Ishikawa (cell line): ENCODE data around the gene ANO7.

Experiments used
- CEBPB ChIP-seq: IDR thresholded peaks from 2 replicates; pipeline ENCODE4 v1.6.1; 2012
- CREB1 ChIP-seq: IDR thresholded peaks from 2 replicates; pipeline ENCODE4 v1.6.1; 2012; ENCODE audit warnings: low read depth
- EGR1 ChIP-seq: IDR thresholded peaks from 2 replicates; pipeline ENCODE4 v1.6.1; 2012
- EP300 ChIP-seq: IDR thresholded peaks from 2 replicates; pipeline ENCODE4 v1.6.1; 2012; ENCODE audit warnings: borderline replicate concordance
- FOXM1 ChIP-seq: IDR thresholded peaks from 2 replicates; pipeline ENCODE4 v1.6.1; 2012; ENCODE audit warnings: low read depth, borderline replicate concordance
- NFIC ChIP-seq: IDR thresholded peaks from 2 replicates; pipeline ENCODE4 v1.6.1; 2012
- RAD21 ChIP-seq: IDR thresholded peaks from 2 replicates; pipeline ENCODE4 v1.6.1; 2012; ENCODE audit warnings: low read depth
- TAF1 ChIP-seq: IDR thresholded peaks from 2 replicates; pipeline ENCODE4 v1.6.1; 2012; ENCODE audit warnings: low read depth, mild to moderate bottlenecking
- TCF12 ChIP-seq: IDR thresholded peaks from 2 replicates; pipeline ENCODE4 v1.6.1; 2012; ENCODE audit warnings: low read depth
- TEAD4 ChIP-seq: IDR thresholded peaks from 2 replicates; pipeline ENCODE4 v1.6.1; 2012
- YY1 ChIP-seq: IDR thresholded peaks from 2 replicates; pipeline ENCODE4 v1.6.1; 2012; ENCODE audit warnings: low read depth
- ZBTB7A ChIP-seq: IDR thresholded peaks from 2 replicates; pipeline ENCODE4 v1.6.1; 2012; ENCODE audit warnings: low read depth
- TF ChIP-seq, protein P1 (sequence below): IDR thresholded peaks from 2 replicates; pipeline ENCODE4 v1.6.1; 2012; ENCODE audit warnings: low read depth, mild to moderate bottlenecking
- TF ChIP-seq, protein P2 (sequence below): IDR thresholded peaks from 2 replicates; pipeline ENCODE4 v1.6.1; 2012
- TF ChIP-seq, protein P3 (sequence below): IDR thresholded peaks from 2 replicates; pipeline ENCODE4 v1.6.1; 2012

Gene ANO7

DNA sequence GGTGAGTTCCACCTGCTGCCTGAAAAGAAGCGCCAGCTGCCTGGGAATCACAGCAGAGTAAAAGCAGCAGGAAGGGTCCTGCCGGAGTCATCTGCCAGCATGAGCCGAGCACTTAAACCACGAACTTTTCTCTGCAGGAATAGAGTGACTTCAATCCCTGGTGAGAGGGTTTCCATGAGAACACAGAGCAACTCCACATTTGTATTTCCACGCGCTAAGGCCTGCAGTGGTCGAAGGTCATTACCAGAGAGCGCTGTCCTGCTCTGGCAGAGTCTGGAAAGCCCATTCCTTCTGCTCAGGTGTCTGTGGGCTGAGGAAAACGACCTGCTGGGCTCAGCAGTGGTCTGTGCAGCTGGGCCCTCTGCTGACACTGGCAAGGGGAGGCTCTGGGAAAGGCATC is 45.9 kb upstream of the ANO7 start:
- TF ChIP-seq RAD21 (no peak), TAF1 (no peak), TEAD4 (no peak), TCF12 (no peak), EGR1 (no peak), YY1 (no peak), NFIC (no peak), CEBPB (no peak), ZBTB7A (no peak), CREB1 (no peak), FOXM1 (no peak), EP300 (no peak)
- TF ChIP-seq, protein P1, sequence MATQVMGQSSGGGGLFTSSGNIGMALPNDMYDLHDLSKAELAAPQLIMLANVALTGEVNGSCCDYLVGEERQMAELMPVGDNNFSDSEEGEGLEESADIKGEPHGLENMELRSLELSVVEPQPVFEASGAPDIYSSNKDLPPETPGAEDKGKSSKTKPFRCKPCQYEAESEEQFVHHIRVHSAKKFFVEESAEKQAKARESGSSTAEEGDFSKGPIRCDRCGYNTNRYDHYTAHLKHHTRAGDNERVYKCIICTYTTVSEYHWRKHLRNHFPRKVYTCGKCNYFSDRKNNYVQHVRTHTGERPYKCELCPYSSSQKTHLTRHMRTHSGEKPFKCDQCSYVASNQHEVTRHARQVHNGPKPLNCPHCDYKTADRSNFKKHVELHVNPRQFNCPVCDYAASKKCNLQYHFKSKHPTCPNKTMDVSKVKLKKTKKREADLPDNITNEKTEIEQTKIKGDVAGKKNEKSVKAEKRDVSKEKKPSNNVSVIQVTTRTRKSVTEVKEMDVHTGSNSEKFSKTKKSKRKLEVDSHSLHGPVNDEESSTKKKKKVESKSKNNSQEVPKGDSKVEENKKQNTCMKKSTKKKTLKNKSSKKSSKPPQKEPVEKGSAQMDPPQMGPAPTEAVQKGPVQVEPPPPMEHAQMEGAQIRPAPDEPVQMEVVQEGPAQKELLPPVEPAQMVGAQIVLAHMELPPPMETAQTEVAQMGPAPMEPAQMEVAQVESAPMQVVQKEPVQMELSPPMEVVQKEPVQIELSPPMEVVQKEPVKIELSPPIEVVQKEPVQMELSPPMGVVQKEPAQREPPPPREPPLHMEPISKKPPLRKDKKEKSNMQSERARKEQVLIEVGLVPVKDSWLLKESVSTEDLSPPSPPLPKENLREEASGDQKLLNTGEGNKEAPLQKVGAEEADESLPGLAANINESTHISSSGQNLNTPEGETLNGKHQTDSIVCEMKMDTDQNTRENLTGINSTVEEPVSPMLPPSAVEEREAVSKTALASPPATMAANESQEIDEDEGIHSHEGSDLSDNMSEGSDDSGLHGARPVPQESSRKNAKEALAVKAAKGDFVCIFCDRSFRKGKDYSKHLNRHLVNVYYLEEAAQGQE: no peak
- TF ChIP-seq, protein P2, sequence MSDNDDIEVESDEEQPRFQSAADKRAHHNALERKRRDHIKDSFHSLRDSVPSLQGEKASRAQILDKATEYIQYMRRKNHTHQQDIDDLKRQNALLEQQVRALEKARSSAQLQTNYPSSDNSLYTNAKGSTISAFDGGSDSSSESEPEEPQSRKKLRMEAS: no peak
- TF ChIP-seq, protein P3, sequence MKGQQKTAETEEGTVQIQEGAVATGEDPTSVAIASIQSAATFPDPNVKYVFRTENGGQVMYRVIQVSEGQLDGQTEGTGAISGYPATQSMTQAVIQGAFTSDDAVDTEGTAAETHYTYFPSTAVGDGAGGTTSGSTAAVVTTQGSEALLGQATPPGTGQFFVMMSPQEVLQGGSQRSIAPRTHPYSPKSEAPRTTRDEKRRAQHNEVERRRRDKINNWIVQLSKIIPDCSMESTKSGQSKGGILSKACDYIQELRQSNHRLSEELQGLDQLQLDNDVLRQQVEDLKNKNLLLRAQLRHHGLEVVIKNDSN: no peak

DNA sequence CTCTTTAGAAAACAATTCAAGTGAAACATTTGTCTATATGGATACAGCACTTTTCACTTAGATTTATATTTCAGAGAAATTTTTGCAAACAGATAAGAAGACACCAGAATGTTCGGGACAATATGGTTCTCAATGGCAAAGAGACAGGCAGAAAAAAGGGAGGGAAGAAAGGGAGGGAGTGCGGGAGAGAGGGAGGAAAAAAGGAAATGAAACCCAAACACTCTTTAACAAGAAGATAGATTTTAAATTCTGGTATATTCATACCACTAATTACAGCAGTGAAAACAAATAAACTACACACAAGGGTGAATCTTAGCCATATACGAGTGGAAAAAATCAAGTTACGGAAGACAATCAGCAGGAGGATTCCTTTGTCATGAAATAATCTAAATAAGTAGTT is 42.2 kb upstream of the ANO7 start:
- TF ChIP-seq YY1 (no peak), RAD21 (no peak), TAF1 (no peak), EP300 (no peak), CREB1 (no peak), TCF12 (no peak), TEAD4 (no peak), CEBPB (no peak)
- TF ChIP-seq, protein P3: no peak
- TF ChIP-seq, protein P2: no peak

DNA sequence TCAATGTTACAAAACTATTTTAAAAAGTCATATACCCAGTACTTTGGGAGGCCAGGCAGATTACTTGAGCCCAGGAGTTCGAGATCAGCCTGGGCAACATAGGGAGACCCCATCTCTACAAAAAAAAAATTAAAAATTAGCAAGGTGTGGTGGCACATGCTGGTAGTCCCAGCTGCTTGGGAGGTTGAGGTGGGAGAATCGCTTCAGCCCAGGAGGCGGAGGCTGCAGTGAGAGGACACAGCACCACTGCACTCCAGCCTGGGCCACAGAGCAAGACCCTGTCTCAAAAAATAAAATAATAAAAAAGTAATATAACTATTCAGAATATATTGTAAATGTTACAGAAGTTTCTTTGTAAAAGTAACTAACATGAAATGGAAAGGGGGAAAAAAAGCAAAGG is 41.1 kb upstream of the ANO7 start:
- TF ChIP-seq RAD21 (no peak), TAF1 (no peak), NFIC (no peak), TCF12 (no peak), TEAD4 (no peak), CEBPB (no peak), EGR1 (no peak), FOXM1 (no peak)
- TF ChIP-seq, protein P2: no peak

DNA sequence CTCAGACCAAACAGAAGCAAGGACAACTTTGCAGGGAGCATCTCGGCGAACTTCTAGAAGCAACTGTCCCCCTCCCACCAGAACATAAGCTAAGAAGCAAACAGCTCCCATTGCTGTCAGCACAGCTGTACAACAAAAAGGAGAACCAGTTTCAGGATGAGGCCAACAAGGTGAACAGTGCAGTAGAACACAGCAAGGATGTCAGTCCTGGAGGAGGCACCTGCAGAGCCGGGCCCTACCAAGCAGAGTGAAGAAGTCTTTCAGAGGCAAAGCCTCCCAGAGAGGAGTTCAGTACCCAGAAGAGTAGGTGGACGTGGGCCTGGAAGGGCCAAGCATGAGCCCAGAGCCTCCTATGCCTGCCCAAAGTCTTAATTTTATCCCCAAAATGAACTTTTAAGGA is 40.2 kb upstream of the ANO7 start:
- TF ChIP-seq CREB1 (no peak), EGR1 (no peak), TAF1 (no peak), TEAD4 (no peak), FOXM1 (no peak), YY1 (no peak), CEBPB (no peak), TCF12 (no peak), NFIC (no peak)
- TF ChIP-seq, protein P2: no peak
- TF ChIP-seq, protein P1: no peak

DNA sequence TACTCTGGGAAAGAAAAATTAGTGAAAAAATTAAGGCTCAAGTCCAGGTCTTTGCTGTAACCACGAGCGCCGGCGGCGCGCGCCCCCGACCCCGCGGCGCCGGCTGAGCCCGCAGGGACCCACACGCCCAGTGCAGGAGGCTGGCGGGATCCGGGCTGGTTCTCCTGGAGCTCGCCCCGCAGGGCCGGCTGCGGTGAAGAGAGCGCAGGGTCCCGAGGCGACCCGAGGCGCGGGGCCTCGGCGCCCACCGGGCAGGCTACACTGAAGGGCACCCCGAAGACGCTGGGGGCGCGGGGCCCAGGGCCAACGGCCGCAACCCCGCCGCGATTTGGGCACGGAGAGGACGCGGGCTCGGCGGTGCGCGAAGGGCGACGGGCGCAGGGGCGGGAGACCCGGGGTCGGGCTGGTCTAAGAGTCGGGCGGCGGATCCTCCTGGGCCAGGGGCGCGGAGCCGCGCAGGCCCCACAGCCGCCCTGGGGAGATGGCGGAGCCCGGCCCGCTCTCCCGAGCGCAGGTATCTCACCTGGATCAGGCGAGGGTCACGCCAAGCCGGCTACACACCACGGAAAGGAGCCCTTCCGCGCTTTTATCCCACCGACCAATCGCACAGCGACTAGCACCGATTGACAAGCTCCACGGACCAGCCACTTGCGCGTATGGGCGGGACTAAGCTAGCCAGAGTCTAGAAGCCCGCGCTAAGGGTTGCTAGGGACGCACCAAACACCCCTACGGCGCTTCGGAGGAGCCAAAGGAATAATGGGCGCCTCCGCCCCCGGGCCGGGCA is 39.4 kb upstream of the ANO7 start, which contains the start of gene PASK:
Gene PASK (minus strand): TSS at position 582 of the 784 bp plus-strand sequence. CDS start 6,440 bp downstream, outside the sequence.
- TF ChIP-seq, protein P2: peak; percentile 71
- TF ChIP-seq TAF1: peak; percentile 54; the same call in 1 of the 2 replicates
- no peak for TF ChIP-seq CEBPB
- no peak for TF ChIP-seq EP300
- TF ChIP-seq RAD21: no peak
- TF ChIP-seq NFIC: no peak
- no peak; the same call in 1 of the 2 replicates for TF ChIP-seq ZBTB7A
- 0 out of 2 replicates have a peak, but pooled peaks have one; percentile 5 for TF ChIP-seq TCF12
- peak; percentile 54; the same call in 1 of the 2 replicates for TF ChIP-seq EGR1
- no peak for TF ChIP-seq TEAD4
- TF ChIP-seq, protein P3: no peak
- TF ChIP-seq YY1: 0 out of 2 replicates have a peak, but pooled peaks have one; percentile 31
